ENCODE results near the gene PTDSS2.
"Not testable (repeated sequence)": the region's sequence is repeated elsewhere in the genome, so short reads cannot be mapped to it uniquely, and the experiment has no call there.

The PTDSS2 gene

GRCh38 chr11:465896-466530 is 15.9 kb downstream of the PTDSS2 start:
- Histone ChIP-seq H3K4me3 (replicated peaks; ENCODE audit: low read depth, low read length) (no peak overlapping the region), H3K36me3 (ENCODE audit: control insufficient read depth, insufficient read depth, low read length) (peaks cover 4% of the 10 kb centered on the region), H3K27me3 (replicated peaks; ENCODE audit: control insufficient read depth, insufficient read depth, low read length) (no peaks in the 10 kb centered on the region)
- TF ChIP-seq, protein P1, sequence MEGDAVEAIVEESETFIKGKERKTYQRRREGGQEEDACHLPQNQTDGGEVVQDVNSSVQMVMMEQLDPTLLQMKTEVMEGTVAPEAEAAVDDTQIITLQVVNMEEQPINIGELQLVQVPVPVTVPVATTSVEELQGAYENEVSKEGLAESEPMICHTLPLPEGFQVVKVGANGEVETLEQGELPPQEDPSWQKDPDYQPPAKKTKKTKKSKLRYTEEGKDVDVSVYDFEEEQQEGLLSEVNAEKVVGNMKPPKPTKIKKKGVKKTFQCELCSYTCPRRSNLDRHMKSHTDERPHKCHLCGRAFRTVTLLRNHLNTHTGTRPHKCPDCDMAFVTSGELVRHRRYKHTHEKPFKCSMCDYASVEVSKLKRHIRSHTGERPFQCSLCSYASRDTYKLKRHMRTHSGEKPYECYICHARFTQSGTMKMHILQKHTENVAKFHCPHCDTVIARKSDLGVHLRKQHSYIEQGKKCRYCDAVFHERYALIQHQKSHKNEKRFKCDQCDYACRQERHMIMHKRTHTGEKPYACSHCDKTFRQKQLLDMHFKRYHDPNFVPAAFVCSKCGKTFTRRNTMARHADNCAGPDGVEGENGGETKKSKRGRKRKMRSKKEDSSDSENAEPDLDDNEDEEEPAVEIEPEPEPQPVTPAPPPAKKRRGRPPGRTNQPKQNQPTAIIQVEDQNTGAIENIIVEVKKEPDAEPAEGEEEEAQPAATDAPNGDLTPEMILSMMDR (IDR thresholded peaks at IDR 0.05; ENCODE audit: insufficient read depth, low read length, poor library complexity, severe bottlenecking) = no peak
- DNase-seq (ENCODE audit: extremely low read depth, insufficient read length) = no peak

GRCh38 chr11:468036-468435 is 18.0 kb downstream of the PTDSS2 start:
- TF ChIP-seq, protein P1 (IDR thresholded peaks at IDR 0.05; ENCODE audit: insufficient read depth, low read length, poor library complexity, severe bottlenecking) = no peak
- H3K36me3 ChIP-seq (ENCODE audit: control insufficient read depth, insufficient read depth, low read length) = no peaks in the 10 kb centered on the region; the same call in 1 of the 2 replicates
- no peak for DNase-seq (ENCODE audit: extremely low read depth, insufficient read length)

GRCh38 chr11:468493-468892 is 18.4 kb downstream of the PTDSS2 start:
- TF ChIP-seq, protein P1 (IDR thresholded peaks at IDR 0.05; ENCODE audit: insufficient read depth, low read length, poor library complexity, severe bottlenecking) = no peak
- Histone ChIP-seq H3K36me3 (ENCODE audit: control insufficient read depth, insufficient read depth, low read length) (no peaks in the 10 kb centered on the region; the same call in 1 of the 2 replicates), H3K4me3 (replicated peaks; ENCODE audit: low read depth, low read length) (no peak overlapping the region), H3K27me3 (replicated peaks; ENCODE audit: control insufficient read depth, insufficient read depth, low read length) (no peaks in the 10 kb centered on the region)
- no peak for DNase-seq (ENCODE audit: extremely low read depth, insufficient read length)

More at GRCh38 chr11:468036-468435, 18.0 kb downstream of the PTDSS2 start:
- Histone ChIP-seq H3K4me3 (replicated peaks; ENCODE audit: low read depth, low read length) (no peak overlapping the region), H3K27me3 (replicated peaks; ENCODE audit: control insufficient read depth, insufficient read depth, low read length) (no peaks in the 10 kb centered on the region)

DNA sequence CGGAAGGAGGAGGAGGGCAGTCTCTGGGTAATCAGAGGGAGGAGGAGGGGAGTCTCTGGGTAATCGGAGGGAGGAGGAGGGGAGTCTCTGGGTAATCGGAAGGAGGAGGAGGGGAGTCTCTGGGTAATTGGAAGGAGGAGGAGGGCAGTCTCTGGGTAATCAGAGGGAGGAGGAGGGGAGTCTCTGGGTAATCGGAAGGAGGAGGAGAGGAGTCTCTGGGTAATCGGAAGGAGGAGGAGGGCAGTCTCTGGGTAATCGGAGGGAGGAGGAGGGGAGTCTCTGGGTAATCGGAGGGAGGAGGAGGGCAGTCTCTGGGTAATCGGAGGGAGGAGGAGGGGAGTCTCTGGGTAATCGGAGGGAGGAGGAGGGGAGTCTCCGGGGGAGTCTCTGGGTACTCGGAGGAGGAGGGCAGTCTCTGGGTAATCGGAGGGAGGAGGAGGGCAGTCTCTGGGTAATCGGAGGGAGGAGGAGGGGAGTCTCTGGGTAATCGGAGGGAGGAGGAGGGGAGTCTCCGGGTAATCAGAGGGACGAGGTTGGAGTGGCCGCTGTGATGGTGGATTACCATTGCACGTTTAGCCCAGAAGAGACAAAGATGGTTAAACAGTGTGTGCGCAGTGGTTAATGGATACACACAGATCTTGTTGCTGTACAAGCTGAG is 19.1 kb downstream of the PTDSS2 start:
- DNase-seq (ENCODE audit: extremely low read depth, insufficient read length); H3K4me3 ChIP-seq (replicated peaks; ENCODE audit: low read depth, low read length); H3K36me3 ChIP-seq (ENCODE audit: control insufficient read depth, insufficient read depth, low read length); H3K27me3 ChIP-seq (replicated peaks; ENCODE audit: control insufficient read depth, insufficient read depth, low read length): not testable (repeated sequence)

DNA sequence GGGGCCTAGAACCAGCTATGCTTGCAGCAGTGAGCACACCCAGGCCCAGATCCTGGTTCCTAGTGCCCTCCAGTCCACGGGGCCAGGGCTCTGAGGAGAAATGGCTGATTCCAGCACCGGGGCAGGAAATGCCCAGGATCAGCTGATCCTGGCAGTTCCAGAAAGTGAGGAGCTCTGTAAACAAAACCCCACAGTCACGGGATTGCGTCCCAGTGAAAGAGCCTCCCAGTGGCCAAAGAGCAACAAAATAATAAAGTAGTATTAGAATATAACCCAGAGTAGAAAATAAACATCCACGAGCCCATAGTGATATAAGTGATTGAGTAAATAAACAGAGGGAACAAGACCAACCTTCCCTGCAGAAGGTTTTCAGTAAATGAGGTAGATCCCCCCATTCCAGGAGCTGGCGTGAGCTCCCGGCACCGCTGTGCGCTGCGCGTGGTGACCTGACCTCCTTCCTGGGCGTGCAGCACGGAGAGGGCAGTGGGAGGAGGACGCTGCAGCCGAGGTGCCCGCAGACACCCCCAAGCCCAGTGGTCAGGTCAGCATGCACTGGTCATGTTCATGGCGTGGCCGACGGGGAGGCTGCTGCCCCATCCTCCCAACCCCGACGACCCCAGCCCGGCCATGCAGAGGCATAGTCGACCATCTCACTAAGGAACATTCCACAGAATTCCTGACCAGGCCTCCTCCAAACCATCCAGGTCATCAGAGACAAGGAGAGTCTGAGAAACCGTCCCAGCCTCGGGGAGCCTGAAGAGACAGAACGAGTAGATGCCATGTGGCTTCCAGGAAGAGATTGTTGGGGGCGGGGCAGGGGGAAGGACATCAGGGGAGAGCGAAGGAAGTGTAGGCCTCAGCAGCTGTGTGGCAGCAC is 19.8 kb downstream of the PTDSS2 start:
- TF ChIP-seq, protein P1 (IDR thresholded peaks at IDR 0.05; ENCODE audit: insufficient read depth, low read length, poor library complexity, severe bottlenecking) = no peak
- Histone ChIP-seq H3K27me3 (replicated peaks; ENCODE audit: control insufficient read depth, insufficient read depth, low read length) (no peaks in the 10 kb centered on the region), H3K36me3 (ENCODE audit: control insufficient read depth, insufficient read depth, low read length) (no peaks in the 10 kb centered on the region), H3K4me3 (replicated peaks; ENCODE audit: low read depth, low read length) (no peak overlapping the region)
- DNase-seq (ENCODE audit: extremely low read depth, insufficient read length) = no peak
